GM12873 (cell line): ENCODE results near the gene PRDM16.

ENCODE experiments used
- CTCF ChIP-seq: IDR thresholded peaks from 2 replicates; pipeline ENCODE4 v1.5.1; 2012; ENCODE audit warnings: low read depth, mild to moderate bottlenecking, moderate library complexity, low read length, control low read depth; ENCODE audit not compliant: insufficient read depth; ENCODE audit errors: missing control alignments

PRDM16 gene

GRCh38 chr1:3115275-3116149 lies 46.5 kb downstream of the PRDM16 start:
- TF ChIP-seq CTCF = no peak

GRCh38 chr1:3116150-3116510 lies 47.1 kb downstream of the PRDM16 start:
- no peak for TF ChIP-seq CTCF

GRCh38 chr1:3116560-3116959 lies 47.6 kb downstream of the PRDM16 start:
- TF ChIP-seq CTCF = no peak

GRCh38 chr1:3117879-3118278 lies 48.9 kb downstream of the PRDM16 start:
- TF ChIP-seq CTCF = no peak

- no peak for TF ChIP-seq CTCF
Observed at GRCh38 chr1:3119061-3119460, 50.1 kb downstream of the PRDM16 start.

- no peak for TF ChIP-seq CTCF
Observed at GRCh38 chr1:3119725-3120124, 50.7 kb downstream of the PRDM16 start.

GRCh38 chr1:3120140-3120539 lies 51.1 kb downstream of the PRDM16 start:
- no peak for TF ChIP-seq CTCF
